Endodermal cell (in vitro differentiated cells): Measurements from ENCODE around the gene C2CD4C. TPM values are rescaled to one million over a fixed set of nuclear protein-coding genes. Genes with fewer than 3 reads are reported as not detected.

Experiments
- DNase-seq: peaks from one replicate; pipeline ENCODE4 v3.0.0-alpha.2; 2017
- H3K27ac ChIP-seq: 2 replicates; pipeline ENCODE4 v1.5.1; 2013; ENCODE audit warnings: mild to moderate bottlenecking, low read depth, low read length, moderate library complexity
- H3K27me3 ChIP-seq: 2 replicates; pipeline ENCODE4 v1.6.1; 2013; ENCODE audit warnings: mild to moderate bottlenecking, low read length, moderate library complexity; ENCODE audit not compliant: insufficient read depth, control insufficient read depth, poor library complexity, severe bottlenecking
- H3K36me3 ChIP-seq: 2 replicates; pipeline ENCODE4 v1.7.0; 2013; ENCODE audit warnings: mild to moderate bottlenecking, low read length, moderate library complexity; ENCODE audit not compliant: control insufficient read depth, insufficient read depth
- H3K4me1 ChIP-seq: one replicate; pipeline ENCODE4 v1.7.0; 2013; ENCODE audit warnings: low read length; ENCODE audit not compliant: control insufficient read depth, insufficient read depth
- H3K4me3 ChIP-seq: 2 replicates; pipeline ENCODE4 v1.5.1; 2013; ENCODE audit warnings: mild to moderate bottlenecking, low read length, moderate library complexity
- H3K9ac ChIP-seq: 2 replicates; pipeline ENCODE4 v1.6.1; 2013; ENCODE audit warnings: mild to moderate bottlenecking, low read length, moderate library complexity; ENCODE audit not compliant: poor library complexity, severe bottlenecking; ENCODE audit errors: extremely low read depth
- H3K9me3 ChIP-seq: 2 replicates; pipeline ENCODE4 v1.6.1; 2013; ENCODE audit warnings: mild to moderate bottlenecking, low read length, moderate library complexity; ENCODE audit not compliant: control insufficient read depth
- H3K27ac Mint-ChIP-seq: 2 replicates; pipeline ENCODE4 v1.8.0; 2020; ENCODE audit warnings: mixed read lengths
- H3K27me3 Mint-ChIP-seq: 2 replicates; pipeline ENCODE4 v1.8.0; 2021; ENCODE audit warnings: mild to moderate bottlenecking, mixed read lengths; ENCODE audit not compliant: insufficient read depth
- H3K36me3 Mint-ChIP-seq: 2 replicates; pipeline ENCODE4 v1.8.0; 2020; ENCODE audit warnings: low read depth, mixed read lengths
- H3K4me1 Mint-ChIP-seq: 2 replicates; pipeline ENCODE4 v1.8.0; 2020; ENCODE audit warnings: mixed read lengths
- H3K4me3 Mint-ChIP-seq: 2 replicates; pipeline ENCODE4 v1.8.0; 2020; ENCODE audit warnings: mild to moderate bottlenecking, moderate library complexity, mixed read lengths
- H3K9me3 Mint-ChIP-seq: 2 replicates; pipeline ENCODE4 v1.8.0; 2020; ENCODE audit warnings: mild to moderate bottlenecking, mixed read lengths
- WGBS, 2 experiments: methylation state at CpG; one replicate each; pipeline versions ENCODE4 v1.1.5 to v1.1.7; 2013; ENCODE audit warnings: missing lambda C conversion rate in 2 of 2, mixed read lengths in 1 of 2; ENCODE audit not compliant: insufficient coverage in 1 of 2, insufficient read length in 1 of 2; 5-methylcytosine and 5-hydroxymethylcytosine counted together
- total RNA-seq, 2 donors: library from RNA; stranded (reverse); fragmentation: NEBNext Ultra II Directional in 1 of 2; extraction: Animal tissue kit (Norgen Biotek cat#: 25700) in 1 of 2; gene quantifications; 2 replicates in 1 of 2; 3 replicates in 1 of 2; pipeline ENCODE4 v1.2.1, GENCODE V29; 2021
- TF ChIP-seq, protein P1 (sequence below): fragments of 200-600 bp; sonication (generic); conservative IDR thresholded peaks from 2 replicates; pipeline ENCODE4 v1.5.0; 2021; ENCODE audit warnings: antibody characterized with exemption, mild to moderate bottlenecking

The C2CD4C gene
- total RNA-seq, 2 donors from 2014 or later: 5.6 to 25.0 TPM

DNA sequence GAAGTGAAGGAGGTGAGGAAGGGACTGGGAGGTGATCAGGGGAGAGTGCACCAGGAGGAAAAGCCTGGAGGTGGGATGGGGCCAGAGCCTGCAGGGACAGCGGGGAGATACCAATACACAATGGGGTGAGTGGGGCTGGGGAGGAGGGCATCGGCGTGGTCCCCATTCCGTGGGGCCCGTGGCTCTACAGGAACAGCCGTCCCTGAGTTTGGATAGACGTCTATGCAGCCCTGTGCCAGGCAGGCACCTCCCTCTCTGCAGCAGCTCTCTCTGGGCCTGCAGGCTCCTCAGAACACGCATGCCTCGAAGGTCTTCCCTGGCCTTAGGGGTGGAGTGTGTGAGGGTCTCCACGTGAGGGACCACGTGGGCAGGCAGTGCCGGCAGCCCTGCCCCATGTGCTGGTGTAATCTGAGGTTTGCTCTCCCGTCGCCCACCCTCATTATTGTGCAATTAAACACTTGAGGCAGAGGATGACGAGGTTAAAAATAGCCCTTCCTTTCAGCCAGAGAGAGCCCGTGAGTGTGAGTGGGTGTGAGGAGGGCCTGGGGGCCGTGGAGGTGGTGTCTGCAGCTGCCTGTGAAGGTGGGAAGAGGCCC lies 16.5 kb downstream of the C2CD4C start:
- Histone ChIP-seq H3K4me3 (no peak overlapping the region), H3K9ac (no peak overlapping the region), H3K27ac (no peak overlapping the region), H3K9me3 (peaks cover 17% of the 10 kb centered on the region), H3K4me1 (no peaks in the 10 kb centered on the region), H3K27me3 (no peaks in the 10 kb centered on the region), H3K36me3 (no peaks in the 10 kb centered on the region)
- H3K4me3 Mint-ChIP-seq: no peak overlapping the region
- TF ChIP-seq, protein P1, sequence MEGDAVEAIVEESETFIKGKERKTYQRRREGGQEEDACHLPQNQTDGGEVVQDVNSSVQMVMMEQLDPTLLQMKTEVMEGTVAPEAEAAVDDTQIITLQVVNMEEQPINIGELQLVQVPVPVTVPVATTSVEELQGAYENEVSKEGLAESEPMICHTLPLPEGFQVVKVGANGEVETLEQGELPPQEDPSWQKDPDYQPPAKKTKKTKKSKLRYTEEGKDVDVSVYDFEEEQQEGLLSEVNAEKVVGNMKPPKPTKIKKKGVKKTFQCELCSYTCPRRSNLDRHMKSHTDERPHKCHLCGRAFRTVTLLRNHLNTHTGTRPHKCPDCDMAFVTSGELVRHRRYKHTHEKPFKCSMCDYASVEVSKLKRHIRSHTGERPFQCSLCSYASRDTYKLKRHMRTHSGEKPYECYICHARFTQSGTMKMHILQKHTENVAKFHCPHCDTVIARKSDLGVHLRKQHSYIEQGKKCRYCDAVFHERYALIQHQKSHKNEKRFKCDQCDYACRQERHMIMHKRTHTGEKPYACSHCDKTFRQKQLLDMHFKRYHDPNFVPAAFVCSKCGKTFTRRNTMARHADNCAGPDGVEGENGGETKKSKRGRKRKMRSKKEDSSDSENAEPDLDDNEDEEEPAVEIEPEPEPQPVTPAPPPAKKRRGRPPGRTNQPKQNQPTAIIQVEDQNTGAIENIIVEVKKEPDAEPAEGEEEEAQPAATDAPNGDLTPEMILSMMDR: no peak
- H3K27me3 Mint-ChIP-seq: peaks cover 20% of the 10 kb centered on the region
- DNase-seq: no peak
- peaks cover 15% of the 10 kb centered on the region for H3K9me3 Mint-ChIP-seq
- H3K36me3 Mint-ChIP-seq: no peaks in the 10 kb centered on the region
- peaks cover 12% of the 10 kb centered on the region for H3K4me1 Mint-ChIP-seq
- H3K27ac Mint-ChIP-seq: no peak overlapping the region
- 86 to 87% methylated on average over 11 to 17 of the region's 17 CpGs for WGBS, 2 experiments

DNA sequence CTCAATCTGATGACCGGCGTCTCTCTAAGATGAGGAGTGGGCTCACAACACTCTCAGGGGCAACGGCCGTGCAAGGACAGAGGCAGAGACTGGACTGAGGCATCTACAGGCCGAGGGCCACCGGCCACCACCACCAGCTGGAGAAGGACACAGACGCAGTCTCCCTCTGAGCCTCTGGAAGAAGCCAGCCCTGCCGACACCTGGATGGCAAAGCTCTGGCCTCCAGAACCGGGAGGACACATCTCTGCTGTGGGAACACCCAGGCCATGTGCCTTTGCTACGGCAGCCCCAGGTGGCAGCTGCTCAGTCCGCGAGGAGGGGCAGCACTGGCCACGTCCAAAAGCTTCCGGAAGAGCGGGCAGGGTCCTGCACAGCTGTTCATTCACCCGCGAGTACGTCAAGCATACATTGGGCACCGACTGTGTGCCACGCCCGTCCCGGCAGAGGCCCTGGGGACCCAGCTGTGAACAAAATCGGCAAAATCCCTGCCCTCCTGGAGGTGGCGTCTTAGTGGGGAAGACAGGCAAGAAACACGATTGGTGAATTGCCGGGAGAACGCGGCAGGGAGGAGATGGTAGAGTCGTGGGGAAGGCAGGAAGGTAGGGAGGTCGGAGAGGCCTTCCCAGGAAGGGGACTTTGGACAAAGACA lies 17.1 kb downstream of the C2CD4C start:
- Histone ChIP-seq H3K9ac (no peak overlapping the region), H3K36me3 (no peaks in the 10 kb centered on the region), H3K4me1 (no peaks in the 10 kb centered on the region), H3K4me3 (no peak overlapping the region), H3K27ac (no peak overlapping the region), H3K9me3 (peaks cover 17% of the 10 kb centered on the region), H3K27me3 (no peaks in the 10 kb centered on the region)
- TF ChIP-seq, protein P1: no peak
- no peak overlapping the region for H3K4me3 Mint-ChIP-seq
- peaks cover 15% of the 10 kb centered on the region for H3K9me3 Mint-ChIP-seq
- DNase-seq: no peak
- H3K27ac Mint-ChIP-seq: no peak overlapping the region
- no peaks in the 10 kb centered on the region for H3K36me3 Mint-ChIP-seq
- WGBS, 2 experiments: 90 to 96% methylated on average over 30 of the region's 30 CpGs
- peaks cover 20% of the 10 kb centered on the region for H3K27me3 Mint-ChIP-seq
- peaks cover 13% of the 10 kb centered on the region for H3K4me1 Mint-ChIP-seq

DNA sequence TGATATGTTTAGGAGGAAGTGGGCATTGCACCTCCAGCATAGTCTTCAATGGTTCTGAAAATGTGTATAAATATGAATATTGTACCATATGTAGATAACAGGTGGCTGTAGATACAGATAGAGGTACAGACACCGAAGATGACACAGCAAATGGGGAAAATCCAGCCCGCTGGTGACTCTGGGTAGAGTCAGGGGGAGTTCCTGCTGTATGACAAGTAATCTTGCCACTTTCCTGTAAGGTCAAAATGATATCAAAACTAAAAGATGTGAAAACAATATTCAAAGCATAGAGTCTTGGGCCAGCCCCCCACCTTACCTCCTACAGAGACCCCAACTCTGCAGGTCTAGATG lies 17.8 kb downstream of the C2CD4C start:
- TF ChIP-seq, protein P1: no peak
- no peak for DNase-seq
- Mint-ChIP-seq H3K4me3 (no peak overlapping the region), H3K27me3 (peaks cover 20% of the 10 kb centered on the region), H3K36me3 (no peaks in the 10 kb centered on the region), H3K27ac (no peak overlapping the region), H3K4me1 (peaks cover 18% of the 10 kb centered on the region), H3K9me3 (peaks cover 15% of the 10 kb centered on the region)
- Histone ChIP-seq H3K27ac (no peak overlapping the region), H3K4me3 (no peak overlapping the region), H3K36me3 (no peaks in the 10 kb centered on the region), H3K27me3 (no peaks in the 10 kb centered on the region), H3K4me1 (no peaks in the 10 kb centered on the region), H3K9ac (no peak overlapping the region), H3K9me3 (peaks cover 17% of the 10 kb centered on the region)
- 93 to 100% methylated on average over 2 of the region's 2 CpGs for WGBS, 2 experiments
